Tibial nerve (tissue), 4 donors: ENCODE data around the gene PATL1. TPM values are rescaled to one million over a fixed set of nuclear protein-coding genes. Genes with fewer than 3 reads are reported as not detected.

Experiments
- DNase-seq, 2 donors: peaks; one replicate each; pipeline ENCODE4 v3.0.0-alpha.2; 2019; ENCODE audit warnings: low spot score in 2 of 2
- H3K27ac ChIP-seq, 4 donors: fragments of 200-600 bp; sonication (generic) in 3 of 4; one replicate each; pipeline ENCODE4 v1.5.1; 2017 to 2019; ENCODE audit warnings: mild to moderate bottlenecking in 1 of 4
- H3K27me3 ChIP-seq, 2 donors: fragments of 200-600 bp; sonication (generic) in 1 of 2; one replicate each; pipeline versions ENCODE4 v1.5.1 to v1.6.0; 2017 to 2019
- H3K36me3 ChIP-seq, 3 donors: fragments of 200-600 bp; sonication (generic); one replicate each; pipeline ENCODE4 v1.5.1; 2018 to 2019
- H3K4me1 ChIP-seq, 4 donors: fragments of 200-600 bp; sonication (generic) in 3 of 4; one replicate each; pipeline ENCODE4 v1.5.1; 2017 to 2019
- H3K4me3 ChIP-seq, 4 donors: fragments of 200-600 bp; sonication (generic) in 3 of 4; one replicate each; pipeline ENCODE4 v1.5.1; 2017 to 2019; ENCODE audit warnings: mild to moderate bottlenecking in 1 of 4, moderate library complexity in 1 of 4
- H3K9me3 ChIP-seq, 4 donors: fragments of 200-600 bp; sonication (generic) in 3 of 4; one replicate each; pipeline ENCODE4 v1.5.1; 2017 to 2019
- EP300 ChIP-seq, 2 donors: sonication (generic); formaldehyde crosslinking; IDR thresholded peaks; one replicate each; pipeline ENCODE4 v1.6.1; 2017; ENCODE audit warnings: antibody characterized with exemption in 2 of 2, mild to moderate bottlenecking in 1 of 2
- POLR2A ChIP-seq, 2 donors: fragments of 450-650 bp; IDR thresholded peaks; one replicate each; pipeline ENCODE4 v1.6.1; 2017; ENCODE audit warnings: antibody characterized with exemption in 2 of 2, mild to moderate bottlenecking in 2 of 2, moderate library complexity in 2 of 2
- WGBS, 2 donors: methylation state at CpG; one replicate each; pipeline ENCODE4 v1.1.5; 2018; 5-methylcytosine and 5-hydroxymethylcytosine counted together
- total RNA-seq, 4 donors: library from RNA; depleted of rRNA; stranded (reverse); fragments of >200 nt; gene quantifications; one replicate each; pipeline ENCODE4 v1.1.0, GENCODE V29; 2016
- TF ChIP-seq, protein P1 (sequence below), 5 experiments: fragments of 200-600 bp in 3 of 5; fragments of 450-650 bp in 2 of 5; sonication (generic) in 3 of 5; IDR thresholded peaks; one replicate each; pipeline ENCODE4 v1.5.1; 2016 to 2019; ENCODE audit warnings: antibody characterized with exemption in 5 of 5, mild to moderate bottlenecking in 3 of 5, moderate library complexity in 2 of 5

The PATL1 gene
- total RNA-seq, 4 donors from 2014 or later = 11.4 to 16.1 (median 14.1) TPM

DNA sequence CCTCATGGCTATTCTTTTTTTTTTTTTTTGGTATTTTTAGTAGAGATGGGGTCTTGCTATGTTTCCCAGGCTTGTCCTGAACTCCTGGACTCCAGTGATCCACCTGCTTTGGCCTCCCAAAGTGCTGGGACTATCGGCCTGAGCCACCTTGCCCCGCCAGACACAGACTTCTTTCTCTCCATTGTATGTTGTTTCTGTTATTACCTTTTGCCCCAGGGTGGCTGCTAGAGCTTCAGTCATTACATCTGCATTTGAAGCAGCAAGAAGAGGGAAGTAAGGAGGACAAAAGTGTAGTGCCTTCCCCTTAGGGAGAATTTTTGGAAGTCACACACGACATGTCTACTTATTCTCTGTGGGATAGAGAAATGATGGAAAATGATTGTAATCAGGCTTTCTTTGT lies 43.1 kb downstream of the PATL1 start:
- WGBS, 2 donors = 67 to 68% methylated on average over 3 of the region's 3 CpGs
- TF ChIP-seq, protein P1, sequence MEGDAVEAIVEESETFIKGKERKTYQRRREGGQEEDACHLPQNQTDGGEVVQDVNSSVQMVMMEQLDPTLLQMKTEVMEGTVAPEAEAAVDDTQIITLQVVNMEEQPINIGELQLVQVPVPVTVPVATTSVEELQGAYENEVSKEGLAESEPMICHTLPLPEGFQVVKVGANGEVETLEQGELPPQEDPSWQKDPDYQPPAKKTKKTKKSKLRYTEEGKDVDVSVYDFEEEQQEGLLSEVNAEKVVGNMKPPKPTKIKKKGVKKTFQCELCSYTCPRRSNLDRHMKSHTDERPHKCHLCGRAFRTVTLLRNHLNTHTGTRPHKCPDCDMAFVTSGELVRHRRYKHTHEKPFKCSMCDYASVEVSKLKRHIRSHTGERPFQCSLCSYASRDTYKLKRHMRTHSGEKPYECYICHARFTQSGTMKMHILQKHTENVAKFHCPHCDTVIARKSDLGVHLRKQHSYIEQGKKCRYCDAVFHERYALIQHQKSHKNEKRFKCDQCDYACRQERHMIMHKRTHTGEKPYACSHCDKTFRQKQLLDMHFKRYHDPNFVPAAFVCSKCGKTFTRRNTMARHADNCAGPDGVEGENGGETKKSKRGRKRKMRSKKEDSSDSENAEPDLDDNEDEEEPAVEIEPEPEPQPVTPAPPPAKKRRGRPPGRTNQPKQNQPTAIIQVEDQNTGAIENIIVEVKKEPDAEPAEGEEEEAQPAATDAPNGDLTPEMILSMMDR (IDR thresholded peaks at IDR 0.05) = no peak
- no peak for TF ChIP-seq EP300 (IDR thresholded peaks at IDR 0.05)
- H3K4me1 ChIP-seq = no peaks in the 10 kb centered on the region
- peaks cover 0 to 16% (median 0%) of the 10 kb centered on the region in 3 donors for H3K36me3 ChIP-seq
- no peak overlapping the region for H3K27ac ChIP-seq
- DNase-seq = no peak
- H3K9me3 ChIP-seq = no peaks in the 10 kb centered on the region
- no peak overlapping the region for H3K4me3 ChIP-seq
- H3K27me3 ChIP-seq = no peaks in the 10 kb centered on the region

GRCh38 chr11:59617876-59618275 lies 51.0 kb downstream of the PATL1 start:
- 78 to 79% methylated on average over 1 of the region's 1 CpG for WGBS, 2 donors
- TF ChIP-seq EP300 (IDR thresholded peaks at IDR 0.05) (no peak), POLR2A (IDR thresholded peaks at IDR 0.05) (no peak)
- TF ChIP-seq, protein P1 (IDR thresholded peaks at IDR 0.05) = no peak
- Histone ChIP-seq H3K27me3 (no peaks in the 10 kb centered on the region), H3K9me3 (no peaks in the 10 kb centered on the region), H3K4me1 (peaks cover 0 to 26% (median 15%) of the 10 kb centered on the region in 4 donors), H3K36me3 (no peaks in the 10 kb centered on the region), H3K4me3 (no peak overlapping the region), H3K27ac (no peak overlapping the region)
- no peak for DNase-seq

DNA sequence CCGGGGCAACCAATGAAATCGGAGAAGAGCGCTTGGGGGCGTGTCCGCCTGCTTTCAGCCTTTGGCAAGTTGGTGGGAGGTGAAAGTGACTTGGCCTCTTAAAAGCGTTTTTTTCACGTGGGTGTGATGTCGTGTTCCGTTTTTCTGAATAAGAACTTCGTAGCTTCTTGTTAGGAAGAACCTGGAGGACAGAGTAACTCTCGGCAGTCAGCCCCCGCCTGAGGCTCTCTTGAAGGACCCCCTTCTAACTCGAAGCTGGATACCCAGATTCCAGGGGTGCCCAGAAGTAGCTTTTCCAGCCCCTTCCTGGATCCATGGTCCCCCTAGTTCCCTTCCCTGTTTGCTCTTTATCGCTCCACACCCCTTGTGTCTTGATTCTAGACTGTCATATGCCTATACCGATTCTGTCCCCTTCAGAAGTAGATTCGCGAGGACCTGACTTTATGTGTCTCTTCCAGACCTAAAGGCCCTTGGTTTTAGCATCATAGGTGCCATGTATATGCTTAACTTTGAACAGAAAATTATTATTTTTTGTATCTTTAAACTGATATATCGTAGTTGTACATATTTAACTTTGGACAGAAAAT lies 52.3 kb downstream of the PATL1 start:
- Histone ChIP-seq H3K4me3 (peak overlapping the region; percentile 34 to 93 (median 54)), H3K27me3 (no peaks in the 10 kb centered on the region), H3K4me1 (peaks cover 0 to 39% (median 25%) of the 10 kb centered on the region in 4 donors), H3K27ac (peak overlapping the region; percentile 91 to 98 (median 96)), H3K9me3 (no peaks in the 10 kb centered on the region), H3K36me3 (no peaks in the 10 kb centered on the region)
- TF ChIP-seq, protein P1 (IDR thresholded peaks at IDR 0.05) = no peak
- TF ChIP-seq EP300 (IDR thresholded peaks at IDR 0.05) (peak in 1 of 2 donors; percentile 72), POLR2A (IDR thresholded peaks at IDR 0.05) (peak in 1 of 2 donors; percentile 65)
- DNase-seq = no peak
- 13 to 14% methylated on average over 18 of the region's 18 CpGs for WGBS, 2 donors

- H3K9me3 ChIP-seq = no peaks in the 10 kb centered on the region
- peaks cover 0 to 44% (median 26%) of the 10 kb centered on the region in 4 donors for H3K4me1 ChIP-seq
- H3K36me3 ChIP-seq = no peaks in the 10 kb centered on the region
- TF ChIP-seq EP300 (IDR thresholded peaks at IDR 0.05) (peak; percentile 50 to 82), POLR2A (IDR thresholded peaks at IDR 0.05) (peak; percentile 64 to 83)
- TF ChIP-seq, protein P1 (IDR thresholded peaks at IDR 0.05) = peak in 2 of 5 experiments; percentile 62 to 69
- 1% methylated on average over 21 to 31 of the region's 55 CpGs for WGBS, 2 donors
- peak; percentile 99 to 100 for DNase-seq
- no peaks in the 10 kb centered on the region for H3K27me3 ChIP-seq
- H3K27ac ChIP-seq = peak within 1 kb of the TSS; percentile 91 to 98 (median 96)
- H3K4me3 ChIP-seq = peak within 1 kb of the TSS; percentile 68 to 93 (median 80)
Measured at GRCh38 chr11:59615637-59616395, 53.0 kb downstream of the PATL1 start, which contains the start of gene OSBP. Gene OSBP, minus strand, starts transcription at chr11:59615774. Its CDS starts 110 bp downstream, at chr11:59615664.
